GM12801 (cell line): Measurements from ENCODE around the gene BICD1.

ENCODE experiments used
- TF ChIP-seq, protein P1 (sequence below): IDR thresholded peaks from one replicate; pipeline ENCODE4 v1.5.1; 2011; ENCODE audit warnings: control low read depth; ENCODE audit not compliant: insufficient read length; ENCODE audit errors: extremely low read depth

The BICD1 gene

DNA sequence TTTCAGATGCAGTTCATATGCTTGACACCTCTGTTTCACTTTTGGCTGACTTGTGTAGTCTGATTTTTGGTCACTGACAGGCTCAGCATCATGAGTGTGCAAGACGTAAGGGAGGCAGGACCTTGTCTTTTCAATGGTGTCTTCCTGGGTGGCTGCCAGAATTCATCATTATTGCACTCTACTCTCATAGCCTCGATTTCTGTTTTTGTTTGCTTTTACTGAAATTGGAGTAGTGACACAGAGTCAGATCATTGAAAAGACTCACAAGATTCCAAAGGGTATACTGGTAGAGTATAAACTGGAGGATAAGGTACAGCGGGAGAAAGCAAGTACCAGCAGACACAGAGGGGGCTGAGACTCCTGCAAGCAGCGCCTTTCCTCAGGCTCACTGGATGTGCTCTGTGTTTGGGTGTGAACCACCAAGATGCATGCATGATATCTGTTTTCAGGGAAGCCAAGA lies 166.4 kb downstream of the BICD1 start:
- TF ChIP-seq, protein P1, sequence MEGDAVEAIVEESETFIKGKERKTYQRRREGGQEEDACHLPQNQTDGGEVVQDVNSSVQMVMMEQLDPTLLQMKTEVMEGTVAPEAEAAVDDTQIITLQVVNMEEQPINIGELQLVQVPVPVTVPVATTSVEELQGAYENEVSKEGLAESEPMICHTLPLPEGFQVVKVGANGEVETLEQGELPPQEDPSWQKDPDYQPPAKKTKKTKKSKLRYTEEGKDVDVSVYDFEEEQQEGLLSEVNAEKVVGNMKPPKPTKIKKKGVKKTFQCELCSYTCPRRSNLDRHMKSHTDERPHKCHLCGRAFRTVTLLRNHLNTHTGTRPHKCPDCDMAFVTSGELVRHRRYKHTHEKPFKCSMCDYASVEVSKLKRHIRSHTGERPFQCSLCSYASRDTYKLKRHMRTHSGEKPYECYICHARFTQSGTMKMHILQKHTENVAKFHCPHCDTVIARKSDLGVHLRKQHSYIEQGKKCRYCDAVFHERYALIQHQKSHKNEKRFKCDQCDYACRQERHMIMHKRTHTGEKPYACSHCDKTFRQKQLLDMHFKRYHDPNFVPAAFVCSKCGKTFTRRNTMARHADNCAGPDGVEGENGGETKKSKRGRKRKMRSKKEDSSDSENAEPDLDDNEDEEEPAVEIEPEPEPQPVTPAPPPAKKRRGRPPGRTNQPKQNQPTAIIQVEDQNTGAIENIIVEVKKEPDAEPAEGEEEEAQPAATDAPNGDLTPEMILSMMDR, result no peak

DNA sequence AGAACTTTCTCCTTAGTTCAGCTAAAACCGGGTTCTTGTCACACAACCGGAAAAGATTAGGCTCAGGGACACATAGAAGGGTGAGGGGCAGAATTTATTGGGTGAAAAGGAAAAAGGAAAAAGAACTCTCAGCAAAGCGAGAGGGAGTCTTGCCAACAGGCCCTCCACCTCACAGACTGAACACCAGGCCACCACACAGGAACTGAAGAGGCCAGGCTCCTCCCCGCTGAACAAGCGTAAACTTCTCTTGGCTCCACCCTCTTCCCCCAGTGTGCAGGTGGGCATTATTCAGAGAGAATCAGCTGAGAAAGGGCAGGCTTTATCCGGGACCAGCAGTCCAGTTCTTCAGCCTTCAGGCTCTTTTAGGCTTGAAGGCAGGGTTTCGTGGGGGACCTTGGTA lies 167.1 kb downstream of the BICD1 start:
- TF ChIP-seq, protein P1, result no peak

DNA sequence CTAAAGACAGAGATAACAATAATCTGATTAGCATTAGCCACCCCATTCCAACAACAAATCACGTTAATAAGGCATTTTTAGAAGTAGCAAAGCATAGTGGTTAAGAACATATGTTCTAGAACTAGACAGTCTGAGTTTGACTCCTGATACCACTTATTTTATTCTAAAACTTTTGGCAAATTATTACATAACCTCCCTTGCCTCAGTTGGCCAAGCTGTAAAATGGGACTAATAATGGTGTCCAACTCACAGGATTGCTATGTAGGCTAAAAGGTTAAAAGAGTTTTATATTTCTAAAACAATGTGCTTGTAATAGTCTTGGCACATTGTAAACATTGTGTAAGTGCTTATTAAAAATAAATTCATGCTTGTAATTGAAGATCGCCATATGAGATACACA lies 168.0 kb downstream of the BICD1 start:
- TF ChIP-seq, protein P1, result no peak

DNA sequence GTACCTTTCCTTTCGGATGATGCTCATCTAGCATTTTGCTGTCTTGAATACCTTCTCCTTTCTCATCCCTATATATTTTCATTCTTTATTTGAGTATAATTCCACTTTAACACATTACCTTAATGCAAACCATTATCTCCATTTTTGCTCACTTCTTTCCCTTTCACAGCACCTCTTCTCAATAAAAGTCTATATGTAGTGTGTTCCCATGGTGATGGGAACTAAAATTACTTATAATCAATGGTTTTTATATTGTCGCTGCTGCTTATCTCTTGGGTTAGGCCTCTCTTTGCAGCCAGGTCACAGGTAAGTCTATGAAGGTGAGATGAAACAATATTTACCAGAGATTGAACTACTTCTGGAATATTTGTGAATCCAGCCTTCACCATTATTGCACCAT lies 171.1 kb downstream of the BICD1 start:
- TF ChIP-seq, protein P1, result no peak

DNA sequence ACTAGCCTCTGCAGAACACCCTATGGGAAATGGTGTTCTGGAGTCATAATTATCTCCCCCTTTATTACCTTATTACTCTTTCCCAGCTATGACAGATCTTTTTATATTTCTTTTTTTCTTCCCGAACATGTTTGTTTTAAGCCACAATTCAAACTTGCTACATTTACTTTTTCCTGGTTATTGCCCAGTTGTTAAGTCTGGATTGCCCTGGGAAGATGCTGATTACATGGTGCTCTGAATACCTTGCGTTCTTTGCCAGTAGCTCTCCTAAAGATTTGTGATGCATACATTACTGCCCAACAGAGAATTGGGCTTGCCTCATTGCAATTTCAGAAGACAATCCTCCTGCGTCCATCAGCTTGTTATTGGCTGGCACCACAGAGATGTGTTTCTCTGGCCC lies 174.5 kb downstream of the BICD1 start:
- TF ChIP-seq, protein P1, result no peak

DNA sequence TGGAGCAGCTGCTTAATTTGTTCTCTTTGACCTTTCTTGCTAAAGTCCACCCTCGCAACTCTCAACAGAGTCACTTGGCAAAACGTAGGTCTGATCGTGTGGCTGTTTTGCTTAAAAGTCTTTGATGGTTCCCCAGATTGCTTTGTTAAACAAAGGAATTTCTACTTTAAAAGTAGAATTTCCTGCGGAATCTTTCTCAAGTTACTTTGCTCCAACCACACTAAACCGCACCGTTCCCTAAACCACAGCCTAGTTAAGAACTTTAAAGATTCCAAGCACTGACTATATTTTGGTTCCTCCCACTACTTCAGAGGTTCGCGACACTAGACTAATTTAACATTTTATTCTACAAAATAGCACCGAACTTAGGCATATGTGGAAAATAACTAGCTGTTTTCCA lies 177.9 kb downstream of the BICD1 start:
- TF ChIP-seq, protein P1, result no peak

DNA sequence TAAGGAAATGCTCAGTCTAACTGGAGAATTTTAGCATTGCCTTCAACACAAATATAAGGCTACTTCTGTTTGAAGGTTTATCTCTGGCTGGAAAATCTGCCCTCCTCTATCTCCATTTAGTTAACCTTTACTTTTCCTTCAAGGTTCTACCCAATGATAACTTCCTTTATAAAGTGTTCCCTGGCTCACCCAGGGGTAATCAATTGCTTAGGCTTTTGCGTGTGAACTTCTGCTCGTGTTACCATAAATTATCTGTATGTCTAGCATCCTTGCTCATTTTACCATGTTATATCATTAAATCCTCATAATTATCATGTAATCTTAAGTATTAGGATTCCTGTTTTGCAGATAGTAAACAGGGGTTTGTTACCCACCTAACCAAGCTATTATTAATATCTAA lies 178.4 kb downstream of the BICD1 start:
- TF ChIP-seq, protein P1, result no peak

DNA sequence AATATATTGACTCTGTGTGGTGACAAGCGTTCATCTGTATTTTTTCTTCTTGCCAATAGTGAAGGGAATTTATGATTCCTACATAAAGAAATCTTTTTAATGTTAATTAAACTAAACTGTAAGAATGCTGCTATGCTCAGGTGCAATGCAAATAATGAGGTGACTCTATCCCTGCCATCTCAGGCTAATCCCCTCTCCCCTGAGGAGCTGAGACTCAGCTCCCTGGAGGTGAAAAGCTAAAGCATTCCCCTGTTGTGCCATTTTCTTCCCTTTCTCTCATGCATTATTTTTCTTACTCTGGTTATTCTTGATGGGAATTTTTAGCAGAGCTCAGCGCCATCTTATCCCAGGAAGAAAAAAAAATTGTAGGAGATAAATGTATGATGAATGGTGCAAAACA lies 178.8 kb downstream of the BICD1 start:
- TF ChIP-seq, protein P1, result no peak
